OCI-LY3 (cell line): ENCODE measurements around the gene IFI16.

ENCODE experiments used
- H2AFZ ChIP-seq: fragments of 200-600, 300-600 bp; shearing (Covaris generic); 2 replicates; pipeline ENCODE4 v1.6.0; 2014; ENCODE audit warnings: antibody characterized with exemption, low read depth, low read length
- H3K27ac ChIP-seq: fragments of 200-600, 300-600 bp; sonication (generic); 2 replicates; pipeline ENCODE4 v1.5.1; 2014; ENCODE audit warnings: mild to moderate bottlenecking, low read length, moderate library complexity, mixed read lengths
- H3K27me3 ChIP-seq: fragments of 200-600, 300-600 bp; sonication (generic); 2 replicates; pipeline ENCODE4 v1.6.1; 2014; ENCODE audit warnings: low read depth, low read length, mixed read lengths
- H3K36me3 ChIP-seq: fragments of 200-600, 300-600 bp; sonication (generic); replicated peaks from 2 replicates; pipeline ENCODE3; 2014; ENCODE audit warnings: low read depth, low read length, mixed read lengths
- H3K4me1 ChIP-seq: fragments of 300-600, 200-600 bp; sonication (generic); 2 replicates; pipeline ENCODE4 v1.6.1; 2014; ENCODE audit warnings: low read length, mixed read lengths
- H3K4me2 ChIP-seq: fragments of 200-600, 300-600 bp; sonication (generic); 2 replicates; pipeline ENCODE4 v1.6.1; 2014; ENCODE audit warnings: low read length, mixed read lengths
- H3K4me3 ChIP-seq: fragments of 300-600, 200-600 bp; sonication (generic); 2 replicates; pipeline ENCODE4 v1.5.1; 2014; ENCODE audit warnings: antibody characterized with exemption, mild to moderate bottlenecking, low read length, moderate library complexity
- H3K79me2 ChIP-seq: fragments of 300-600, 200-600 bp; shearing (Covaris generic); 2 replicates; pipeline ENCODE4 v1.6.1; 2014; ENCODE audit warnings: mild to moderate bottlenecking, low read length, mixed read lengths
- H3K9ac ChIP-seq: fragments of 300-600, 200-600 bp; shearing (Covaris generic); 2 replicates; pipeline ENCODE4 v1.6.0; 2014; ENCODE audit warnings: mild to moderate bottlenecking, low read length, moderate library complexity
- H3K9me3 ChIP-seq: fragments of 200-600, 300-600 bp; shearing (Covaris generic); 2 replicates; pipeline ENCODE4 v1.6.1; 2014; ENCODE audit warnings: low read length, mixed read lengths; ENCODE audit not compliant: insufficient read depth
- H4K20me1 ChIP-seq: fragments of 200-600, 300-600 bp; sonication (generic); 2 replicates; pipeline ENCODE4 v1.6.1; 2016; ENCODE audit warnings: low read length, mixed read lengths; ENCODE audit not compliant: insufficient read depth
- CTCF ChIP-seq: fragments of 200-600, 300-600 bp; sonication (generic); IDR thresholded peaks from 2 replicates; pipeline ENCODE4 v1.5.1; 2014; ENCODE audit warnings: antibody characterized with exemption, low read length, low read depth
- EZH2phosphoT487 ChIP-seq: fragments of 200-600 bp; shearing (Covaris generic); IDR thresholded peaks from 2 replicates; pipeline ENCODE4 v1.6.1; 2018; ENCODE audit warnings: antibody characterized with exemption, mixed run types, low read depth

The IFI16 gene

GRCh38 chr1:159012495-159012894, 2.8 kb downstream of the IFI16 start:
- peaks cover 68% of the 10 kb centered on the region for H3K79me2 ChIP-seq
- peak overlapping the region; percentile 85 for H3K9ac ChIP-seq
- no peaks in the 10 kb centered on the region for H3K27me3 ChIP-seq
- peaks cover 48% of the 10 kb centered on the region for H3K36me3 ChIP-seq
- H3K27ac ChIP-seq, result peak overlapping the region; percentile 50
- peaks cover 10% of the 10 kb centered on the region; the same call in 1 of the 2 replicates for H3K9me3 ChIP-seq
- TF ChIP-seq EZH2phosphoT487 (no peak), CTCF (no peak)
- H2AFZ ChIP-seq, result no peak overlapping the region
- H3K4me3 ChIP-seq, result peak overlapping the region; percentile 77
- H4K20me1 ChIP-seq, result no peaks in the 10 kb centered on the region
- peaks cover 67% of the 10 kb centered on the region for H3K4me1 ChIP-seq
- H3K4me2 ChIP-seq, result peak overlapping the region; percentile 80

GRCh38 chr1:159014003-159014571, 4.4 kb downstream of the IFI16 start:
- Histone ChIP-seq H3K27me3 (no peaks in the 10 kb centered on the region), H4K20me1 (no peaks in the 10 kb centered on the region), H3K9me3 (peaks cover 10% of the 10 kb centered on the region; the same call in 1 of the 2 replicates), H3K4me2 (peak overlapping the region; percentile 62), H3K36me3 (peaks cover 62% of the 10 kb centered on the region), H3K79me2 (peaks cover 82% of the 10 kb centered on the region), H3K27ac (peak overlapping the region; percentile 93), H3K9ac (no peak overlapping the region), H2AFZ (no peak overlapping the region), H3K4me3 (peak overlapping the region; percentile 40; the same call in 1 of the 2 replicates), H3K4me1 (peaks cover 61% of the 10 kb centered on the region)
- TF ChIP-seq EZH2phosphoT487 (no peak), CTCF (no peak)

GRCh38 chr1:159014851-159015250, 5.1 kb downstream of the IFI16 start:
- peak overlapping the region; percentile 40 for H3K4me3 ChIP-seq
- peaks cover 65% of the 10 kb centered on the region for H3K36me3 ChIP-seq
- H3K4me1 ChIP-seq, result peaks cover 56% of the 10 kb centered on the region
- peaks cover 84% of the 10 kb centered on the region for H3K79me2 ChIP-seq
- H4K20me1 ChIP-seq, result no peaks in the 10 kb centered on the region
- H3K27me3 ChIP-seq, result no peaks in the 10 kb centered on the region
- TF ChIP-seq CTCF (no peak), EZH2phosphoT487 (no peak)
- peak overlapping the region; percentile 93 for H3K27ac ChIP-seq
- peak overlapping the region; percentile 62 for H3K4me2 ChIP-seq
- H2AFZ ChIP-seq, result no peak overlapping the region
- peak overlapping the region; percentile 53 for H3K9ac ChIP-seq
- H3K9me3 ChIP-seq, result peaks cover 10% of the 10 kb centered on the region; the same call in 1 of the 2 replicates

GRCh38 chr1:159015440-159015909, 5.8 kb downstream of the IFI16 start:
- Histone ChIP-seq H3K4me3 (peak overlapping the region; percentile 40), H2AFZ (no peak overlapping the region), H3K4me1 (peaks cover 56% of the 10 kb centered on the region)

More at GRCh38 chr1:159015440-159015909, 5.8 kb downstream of the IFI16 start:
- H3K4me2 ChIP-seq, result peak overlapping the region; percentile 62
- H4K20me1 ChIP-seq, result no peaks in the 10 kb centered on the region
- no peaks in the 10 kb centered on the region for H3K27me3 ChIP-seq
- H3K27ac ChIP-seq, result peak overlapping the region; percentile 93
- peaks cover 10% of the 10 kb centered on the region; the same call in 1 of the 2 replicates for H3K9me3 ChIP-seq
- no peak for TF ChIP-seq CTCF
- no peak for TF ChIP-seq EZH2phosphoT487
- H3K9ac ChIP-seq, result peak overlapping the region; percentile 53
- peaks cover 71% of the 10 kb centered on the region for H3K36me3 ChIP-seq
- peaks cover 84% of the 10 kb centered on the region for H3K79me2 ChIP-seq
